Nucleus accumbens (tissue), 56 donors: ENCODE results near the gene BTAF1.
"Not testable (repeated sequence)": the region's sequence is repeated elsewhere in the genome, so short reads cannot be mapped to it uniquely, and the experiment has no call there.

Source experiments
- DNase-seq, 56 donors: peaks; one replicate each; lab custom pipeline; 2025; lab: John Stamatoyannopoulos, UW

Gene BTAF1

DNA sequence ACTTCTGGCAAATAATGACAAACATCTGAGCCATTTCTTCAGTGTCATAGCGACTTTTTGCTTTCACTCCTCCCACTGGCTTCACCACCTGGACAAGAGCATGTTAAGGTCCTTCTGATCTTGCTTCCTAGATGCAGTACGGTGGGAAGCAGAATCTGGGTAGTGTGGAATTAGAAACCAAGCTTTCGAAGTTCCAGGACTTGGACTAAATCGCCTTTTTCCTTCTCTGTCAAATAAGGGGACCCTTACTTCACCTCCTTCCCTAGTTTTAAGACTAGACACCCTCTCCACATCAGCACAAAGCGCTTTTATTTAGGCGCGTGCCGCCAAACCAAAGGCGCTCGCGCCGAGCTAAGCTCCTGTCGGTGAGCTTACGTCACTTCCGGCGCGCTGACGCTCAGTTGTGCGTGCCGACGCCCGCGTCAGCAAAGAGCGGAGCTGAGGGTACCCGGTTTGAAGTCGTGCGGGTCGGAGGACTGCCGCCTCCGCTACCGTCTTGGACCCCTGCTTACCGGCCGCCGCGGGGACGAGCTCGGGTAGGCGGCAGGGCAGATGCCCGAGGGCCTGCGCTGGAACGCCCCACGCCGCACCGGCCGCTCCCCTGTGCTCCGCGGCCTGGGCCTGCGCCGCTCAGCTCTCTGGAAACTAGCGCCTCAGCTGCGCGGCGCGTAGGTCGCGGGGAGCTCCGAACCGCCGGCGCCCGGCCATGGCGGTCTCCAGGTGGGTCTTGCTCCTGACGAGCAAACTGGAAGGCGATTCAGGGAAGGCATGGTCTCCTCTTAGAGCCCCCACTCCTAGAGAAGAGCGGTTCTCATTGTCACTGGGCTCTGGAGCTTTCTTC, at the start of gene BTAF1:
TSS of gene BTAF1 (plus strand) at position 400 of the 841 bp plus-strand sequence. CDS start at position 707, 307 bp downstream.
- DNase-seq, result peak in 55 of 56 donors; percentile 54 to 96 (median 87)

DNA sequence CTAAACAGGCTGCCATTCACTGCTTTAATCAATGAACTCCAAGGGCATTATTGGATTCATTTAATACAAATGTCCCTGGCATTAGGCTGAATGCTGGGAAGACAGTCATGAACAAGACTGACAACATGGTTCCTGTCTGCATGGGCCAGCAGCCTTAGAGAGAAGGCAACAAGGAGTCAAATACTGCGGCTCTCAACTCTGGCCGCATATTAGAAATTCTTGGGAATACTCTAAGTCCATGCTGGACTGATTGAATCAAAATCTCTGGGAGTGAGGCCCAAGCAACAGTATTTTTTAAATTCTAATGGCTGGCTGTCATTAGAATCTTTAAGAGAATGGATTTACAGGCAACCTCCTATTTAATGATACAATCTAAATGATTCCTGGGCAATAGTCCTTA, 48.4 kb upstream of the BTAF1 start:
- DNase-seq, result no peak

DNA sequence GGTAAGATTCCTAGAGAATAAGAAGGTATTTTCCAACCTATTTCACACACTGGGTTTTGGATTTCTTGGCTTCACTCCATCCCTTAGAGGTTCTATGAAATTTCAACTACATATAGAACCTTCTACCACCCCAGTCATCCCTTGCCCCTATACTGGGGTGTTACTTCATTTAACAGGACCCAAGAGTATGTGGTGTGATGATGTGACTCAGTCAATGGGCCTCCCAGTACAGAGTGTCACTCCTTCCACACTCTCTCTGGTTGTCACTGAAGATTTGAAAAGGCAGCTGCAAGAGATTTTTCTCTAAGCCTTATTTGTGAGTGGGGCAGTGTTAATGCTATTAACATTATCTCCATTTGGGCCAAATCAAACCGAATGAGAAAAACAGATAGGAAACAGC, 47.8 kb upstream of the BTAF1 start:
- DNase-seq, result no peak

DNA sequence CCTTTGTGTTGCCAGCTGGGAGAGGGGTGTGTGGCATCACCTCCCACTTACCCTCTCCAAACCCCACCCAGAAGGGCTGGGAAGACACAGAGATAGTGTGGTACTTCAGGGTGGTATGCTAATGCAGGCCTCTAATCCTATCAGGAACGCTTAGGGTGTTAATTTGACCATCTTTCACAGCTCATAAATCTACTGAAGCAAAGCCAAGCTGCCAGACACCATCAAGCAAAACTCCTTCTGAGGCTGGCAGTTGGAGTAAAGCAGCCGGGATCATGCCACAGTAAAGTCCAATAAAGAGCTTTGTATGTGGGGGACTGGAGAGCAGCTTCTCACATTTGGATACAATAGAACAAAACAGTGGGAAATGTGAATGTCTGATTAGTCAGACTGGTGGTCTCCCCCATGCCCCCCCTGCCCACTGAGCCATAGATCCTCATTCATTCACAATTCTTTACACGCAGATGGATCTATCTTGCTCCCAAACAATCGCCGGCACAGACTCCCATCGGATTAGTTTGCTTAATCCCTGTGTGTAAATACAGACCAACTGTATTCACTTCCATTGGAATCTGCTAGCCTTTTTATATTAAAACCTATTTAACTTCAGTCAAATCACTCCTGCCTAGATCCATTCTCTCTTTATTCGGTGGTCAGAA, 43.9 kb upstream of the BTAF1 start:
- DNase-seq, result no peak

DNA sequence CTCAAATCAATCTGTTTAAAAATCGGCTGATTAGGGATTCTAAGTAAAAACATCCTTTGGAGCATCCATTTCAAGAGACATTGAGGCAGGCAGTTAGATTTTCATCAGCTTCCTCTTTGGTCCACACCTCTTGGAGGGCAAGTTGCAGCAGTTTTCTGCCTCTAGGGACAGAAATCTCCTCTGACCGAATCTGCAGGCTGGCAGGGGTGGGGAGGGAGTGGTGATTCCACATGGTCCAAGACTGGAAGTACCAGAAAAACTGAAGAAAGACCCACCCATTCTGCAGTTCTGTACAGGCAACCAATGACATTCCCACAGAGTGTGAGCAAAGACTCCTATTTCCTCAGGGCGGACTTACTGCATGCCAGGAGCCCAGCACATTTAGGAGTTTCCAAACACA, 43.3 kb upstream of the BTAF1 start:
- DNase-seq, result no peak

DNA sequence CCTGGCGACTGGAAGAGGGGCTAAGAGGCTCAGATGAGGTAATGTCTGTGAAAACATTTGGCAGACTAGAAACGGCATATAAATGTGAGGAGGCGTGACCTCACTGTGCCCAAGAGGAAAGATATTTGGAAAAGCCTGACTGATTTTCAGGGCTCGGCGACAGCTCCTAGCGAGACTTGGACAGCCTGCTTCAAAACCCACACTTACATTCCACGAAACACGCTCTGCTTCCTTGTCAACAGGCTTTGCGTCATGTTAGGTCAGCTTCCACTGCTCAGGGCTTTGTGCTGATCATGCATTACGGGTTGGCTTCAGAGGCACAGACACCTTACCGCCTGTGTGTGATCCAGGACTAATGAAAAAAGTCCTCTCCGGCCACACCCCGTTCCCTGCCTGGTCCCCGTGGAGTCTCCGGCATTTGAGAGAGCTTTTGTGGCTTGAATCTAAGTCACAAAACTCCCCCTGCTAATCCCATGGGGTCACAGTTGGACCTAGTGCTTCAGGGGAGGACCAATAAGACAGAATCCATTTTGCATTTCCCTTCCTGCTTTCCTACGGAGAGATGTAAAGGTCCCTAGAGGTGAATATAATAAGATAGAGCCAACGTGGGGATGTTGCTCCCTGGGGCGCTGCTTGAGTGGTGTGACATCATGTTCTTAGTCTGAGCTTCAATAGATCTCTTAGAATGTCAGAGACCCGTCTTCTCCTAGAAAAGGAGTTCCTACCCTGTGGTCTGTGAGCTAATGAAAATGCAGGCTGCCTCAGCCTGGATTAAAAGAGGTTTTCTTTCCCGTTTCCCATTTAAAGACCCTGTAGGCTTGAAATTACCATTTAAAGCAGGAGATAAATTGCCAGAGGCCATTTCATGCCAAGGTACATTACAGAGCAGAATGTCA, 39.8 kb upstream of the BTAF1 start:
- peak in 9 of 56 donors; percentile 2 to 33 (median 13) for DNase-seq

DNA sequence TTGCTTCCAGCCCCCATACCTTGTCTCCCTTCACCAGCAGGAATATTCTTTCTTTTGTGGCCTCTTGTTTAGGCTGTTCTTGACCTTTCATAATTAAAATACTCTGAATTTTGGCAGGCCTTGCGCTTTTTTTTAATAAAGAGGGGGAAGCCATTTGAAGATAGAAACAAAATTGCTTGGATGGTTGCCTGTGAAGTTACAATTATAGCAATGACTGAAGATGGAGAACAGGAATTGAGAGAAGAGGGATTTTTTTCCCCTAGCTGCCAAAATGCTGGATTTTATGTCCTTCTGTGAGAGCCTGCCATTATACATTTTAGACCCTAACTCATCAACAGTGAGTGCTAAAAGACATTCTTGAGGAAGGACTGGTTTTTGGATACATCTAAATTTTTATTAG, 39.0 kb upstream of the BTAF1 start:
- DNase-seq, result no peak

DNA sequence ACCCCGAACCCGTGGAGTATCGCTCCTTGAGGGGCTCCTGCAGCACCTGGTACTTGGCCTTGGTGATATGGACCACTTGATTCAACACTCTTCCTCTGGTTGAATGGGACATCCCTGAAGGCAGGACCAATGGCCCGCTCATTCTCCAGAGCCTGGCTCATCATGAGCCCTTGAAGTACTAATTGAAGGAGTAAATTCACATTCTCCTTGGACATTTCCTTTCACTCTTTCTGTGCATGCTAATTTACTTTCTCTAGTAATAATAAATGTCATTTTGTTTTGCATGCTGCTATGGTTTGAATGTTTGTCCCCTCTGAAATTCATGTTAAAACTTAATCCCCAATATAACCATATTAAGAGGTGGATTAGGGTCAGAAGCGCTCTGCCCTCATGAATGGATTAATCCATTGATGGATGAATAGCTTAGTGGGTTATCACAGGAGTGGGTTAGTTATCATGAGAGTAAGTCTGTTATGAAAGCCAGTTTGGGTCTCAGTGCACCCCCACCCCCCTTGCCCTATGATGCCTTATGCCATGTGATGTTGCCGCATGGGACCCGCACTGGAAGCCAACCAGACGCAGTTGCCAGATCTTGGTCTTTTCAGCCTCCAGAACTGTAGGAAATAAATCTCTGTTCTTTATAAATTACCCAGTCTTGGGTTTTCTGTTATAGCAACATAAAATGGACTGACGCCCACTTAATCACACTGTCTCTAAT, 38.0 kb upstream of the BTAF1 start:
- no peak for DNase-seq

DNA sequence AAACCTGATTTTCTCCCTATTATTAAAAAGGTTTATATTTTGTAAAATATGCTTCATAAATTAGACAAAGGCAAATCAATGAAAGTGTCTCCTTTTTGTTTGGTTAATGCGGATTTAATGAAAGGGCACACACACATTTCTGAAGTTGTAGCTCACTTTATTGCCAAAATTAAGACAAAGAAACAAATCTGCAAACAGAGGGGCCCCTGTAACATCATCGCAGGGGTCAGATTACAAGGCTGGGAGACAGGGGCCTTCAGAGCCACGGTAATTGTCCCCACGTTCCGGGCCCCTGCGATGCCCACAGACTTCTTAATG, 36.7 kb upstream of the BTAF1 start:
- DNase-seq, result no peak

DNA sequence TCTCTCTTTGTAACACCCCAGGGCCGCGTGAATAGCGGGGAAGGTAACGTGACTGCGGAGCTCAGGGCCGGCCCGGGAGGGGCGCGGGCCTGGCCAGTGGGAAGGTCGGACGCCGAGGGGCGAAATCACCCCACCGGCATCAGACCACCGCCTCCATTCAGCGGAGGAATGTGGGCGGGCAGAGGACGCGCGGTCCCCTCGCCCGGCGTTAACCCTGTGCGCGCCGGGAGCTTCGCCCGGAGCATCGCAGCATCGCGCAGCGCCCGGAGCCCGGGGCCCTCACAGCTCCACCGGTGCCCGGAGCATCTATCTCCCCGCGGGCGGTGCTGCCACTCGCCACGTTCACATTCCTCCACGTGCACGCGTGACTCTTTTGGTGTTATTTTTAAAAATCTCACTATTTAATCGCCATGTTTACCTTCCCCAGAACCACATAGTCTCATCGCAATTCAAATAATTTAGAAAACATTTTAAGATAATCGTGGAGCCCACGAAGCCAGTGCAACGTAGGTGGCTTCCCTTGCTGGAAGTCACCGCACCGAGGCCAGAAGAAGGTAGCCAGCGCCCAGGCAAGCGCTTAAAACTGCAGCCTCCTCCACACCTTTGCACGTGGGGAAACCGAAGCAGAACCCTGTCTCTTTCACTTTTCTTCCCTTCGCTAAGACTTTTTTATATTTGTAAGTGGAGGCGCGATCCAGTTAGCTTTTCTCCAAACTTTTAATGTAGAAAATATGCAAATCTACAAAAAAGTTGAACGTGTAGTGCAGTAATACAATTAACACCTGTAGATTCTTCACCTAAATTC, 36.1 kb upstream of the BTAF1 start:
- DNase-seq, result peak in 36 of 56 donors; percentile 2 to 68 (median 28)

DNA sequence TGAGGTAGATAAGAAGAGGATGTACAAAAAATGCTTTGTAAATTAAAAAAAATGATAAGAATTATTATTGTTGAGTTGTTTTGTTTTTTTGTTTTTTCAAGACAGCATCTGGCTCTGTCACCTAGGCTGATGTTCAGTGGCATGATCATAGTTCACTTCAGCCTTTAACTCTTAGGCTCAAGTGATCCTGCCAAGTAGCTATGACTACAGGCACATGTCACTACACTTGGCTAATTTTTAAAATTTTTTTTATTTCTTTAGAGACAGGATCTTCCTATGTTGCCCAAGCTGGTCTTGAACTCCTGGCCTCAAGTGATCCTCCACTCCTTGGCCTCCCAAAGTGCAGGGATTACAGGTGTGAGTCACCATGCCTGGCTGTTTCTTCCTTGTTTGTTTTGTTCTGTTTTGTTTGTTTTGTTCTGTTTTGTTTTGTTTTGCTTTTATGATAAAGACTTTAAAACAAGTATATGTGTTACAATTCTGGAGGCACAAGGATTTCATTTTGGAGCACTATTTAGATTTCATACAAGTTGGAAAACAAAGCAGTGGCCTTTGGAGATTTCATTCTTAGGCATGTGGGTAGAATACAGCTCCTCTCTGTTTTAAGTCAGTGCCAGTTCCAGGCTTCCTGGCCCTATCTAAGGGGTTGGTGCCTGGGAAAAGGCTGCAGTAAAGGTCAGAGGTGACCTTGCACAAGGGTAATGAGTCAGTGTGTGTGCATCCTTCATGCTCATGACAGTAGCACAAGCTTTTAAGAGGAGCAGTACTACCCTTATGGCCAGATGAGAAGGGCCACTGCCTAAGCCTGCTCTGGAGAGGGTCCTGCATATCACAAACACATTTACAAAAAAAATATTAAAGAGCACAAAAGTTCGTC, 32.2 kb upstream of the BTAF1 start:
- DNase-seq, result no peak

DNA sequence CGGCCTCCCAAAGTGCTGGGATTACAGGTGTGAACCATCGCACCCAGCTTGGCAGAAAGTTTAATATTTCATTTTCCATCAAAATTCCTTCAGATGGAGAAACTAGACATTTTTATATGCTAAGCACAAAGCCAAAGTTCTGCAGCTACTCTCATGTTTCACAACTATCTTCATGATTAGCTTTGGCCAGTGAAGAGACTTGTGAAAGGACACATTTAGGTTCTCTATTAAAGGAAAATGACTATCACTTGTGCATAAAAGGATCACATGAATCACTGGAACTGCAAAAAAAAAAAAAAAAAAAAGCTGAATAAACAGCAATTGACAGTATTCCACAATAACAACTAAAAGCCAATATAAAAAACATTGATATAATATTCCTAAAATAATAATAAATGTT, 30.5 kb upstream of the BTAF1 start:
- no peak for DNase-seq

DNA sequence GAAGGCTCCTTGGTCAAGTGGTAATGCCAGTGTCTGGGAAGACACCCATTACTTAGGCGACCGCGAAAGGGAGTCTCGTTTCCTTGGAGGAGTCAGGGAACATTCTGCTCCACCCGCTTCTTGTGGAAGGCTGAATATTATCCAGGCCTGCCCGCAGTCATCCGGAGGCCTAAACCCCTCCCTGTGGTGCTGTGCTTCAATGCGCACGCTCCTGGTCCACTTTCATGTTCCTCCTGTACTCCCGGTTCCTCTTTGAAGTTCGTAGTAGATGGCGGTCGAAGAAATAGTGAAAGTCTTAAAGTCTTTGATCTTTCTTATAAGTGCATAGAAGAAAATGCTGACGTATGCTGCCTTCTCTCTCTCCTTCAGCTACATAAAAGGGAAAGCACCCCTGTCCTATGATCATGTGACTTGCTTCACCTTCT, 29.3 kb upstream of the BTAF1 start:
- DNase-seq, result not testable (repeated sequence)

DNA sequence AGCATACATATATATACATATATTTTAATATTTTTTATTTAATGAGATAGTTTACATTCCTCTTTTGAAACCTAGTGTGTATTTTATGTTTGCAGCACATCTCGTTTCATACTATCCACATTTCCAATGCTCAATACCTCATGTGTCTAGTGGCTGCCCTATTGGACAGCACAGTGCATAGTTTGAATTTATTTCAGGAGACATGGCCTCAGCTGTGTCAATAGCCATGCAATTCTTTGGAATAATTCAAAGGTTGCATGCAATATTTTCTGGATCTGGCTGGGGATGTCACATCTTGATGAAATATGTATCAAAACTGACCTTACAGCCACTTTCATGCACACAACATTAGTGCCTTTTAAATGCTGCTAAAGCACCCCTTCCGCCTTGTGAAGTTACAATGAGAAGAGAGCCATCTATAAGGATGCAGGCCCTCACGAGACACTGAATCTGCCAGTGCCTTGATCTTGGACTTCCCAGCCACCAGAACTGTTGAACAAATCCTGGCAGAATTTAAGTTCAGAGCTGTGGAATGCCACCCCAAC, 27.3 kb upstream of the BTAF1 start:
- no peak for DNase-seq

DNA sequence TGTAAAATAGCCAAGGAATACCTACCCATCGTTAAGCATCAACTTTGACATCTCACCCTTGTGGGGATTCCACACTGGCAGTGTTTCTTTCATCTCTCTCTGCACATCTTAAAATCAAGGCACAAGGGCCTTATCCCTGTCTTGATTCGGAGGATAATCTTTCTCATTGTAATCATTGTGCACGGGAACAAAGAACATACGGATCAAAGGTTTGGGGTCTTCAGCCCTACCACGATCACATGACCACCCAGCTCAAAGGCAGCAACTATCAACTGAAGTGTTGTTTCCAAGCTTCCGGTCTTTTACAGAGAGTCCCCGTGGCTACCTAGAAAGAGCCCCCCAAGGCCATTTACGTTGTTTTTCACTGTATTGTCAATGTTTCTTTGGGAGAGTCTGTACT, 26.1 kb upstream of the BTAF1 start:
- DNase-seq, result no peak

DNA sequence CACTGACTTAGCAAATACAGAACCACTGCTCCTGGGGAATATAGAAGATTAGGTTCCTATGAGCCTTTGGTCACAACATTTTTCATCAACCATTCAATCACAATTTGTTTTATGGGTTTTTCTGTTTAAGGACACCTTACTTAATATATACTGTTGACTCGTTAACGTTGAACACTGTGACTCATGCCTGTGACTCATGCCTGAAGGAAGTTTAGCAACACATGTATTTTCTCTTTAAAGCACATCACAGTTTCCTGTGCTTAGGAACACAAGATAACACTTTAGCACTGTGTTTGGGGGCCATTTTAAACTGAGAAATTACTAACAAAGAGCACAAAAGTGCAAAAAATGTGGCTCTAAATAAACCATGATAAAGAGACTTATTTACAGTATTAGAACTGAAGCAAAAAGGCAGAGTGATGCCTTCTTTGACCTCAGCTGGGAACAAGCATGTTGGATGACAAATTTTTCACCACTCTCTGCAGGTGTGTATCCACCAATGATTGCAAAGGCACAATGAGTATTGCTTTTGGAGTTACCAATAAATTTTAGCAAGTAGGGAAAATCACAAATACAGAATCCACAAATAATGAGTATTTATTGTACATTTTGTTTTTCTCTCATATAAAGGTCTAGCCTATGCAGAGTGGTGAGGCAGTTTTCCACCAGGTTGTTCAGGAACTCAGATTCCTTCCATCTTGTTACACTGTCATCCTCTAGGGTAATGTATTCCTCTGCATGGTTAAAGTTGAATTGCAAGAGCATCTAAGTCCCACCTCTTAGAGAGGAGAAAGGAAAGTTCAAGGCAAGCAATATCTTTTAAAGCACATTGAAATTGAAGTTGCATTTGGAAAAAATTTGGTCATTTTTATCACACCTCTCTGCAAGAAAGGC, 21.5 kb upstream of the BTAF1 start:
- DNase-seq, result peak in 3 of 56 donors; percentile 2 to 53 (median 6)

DNA sequence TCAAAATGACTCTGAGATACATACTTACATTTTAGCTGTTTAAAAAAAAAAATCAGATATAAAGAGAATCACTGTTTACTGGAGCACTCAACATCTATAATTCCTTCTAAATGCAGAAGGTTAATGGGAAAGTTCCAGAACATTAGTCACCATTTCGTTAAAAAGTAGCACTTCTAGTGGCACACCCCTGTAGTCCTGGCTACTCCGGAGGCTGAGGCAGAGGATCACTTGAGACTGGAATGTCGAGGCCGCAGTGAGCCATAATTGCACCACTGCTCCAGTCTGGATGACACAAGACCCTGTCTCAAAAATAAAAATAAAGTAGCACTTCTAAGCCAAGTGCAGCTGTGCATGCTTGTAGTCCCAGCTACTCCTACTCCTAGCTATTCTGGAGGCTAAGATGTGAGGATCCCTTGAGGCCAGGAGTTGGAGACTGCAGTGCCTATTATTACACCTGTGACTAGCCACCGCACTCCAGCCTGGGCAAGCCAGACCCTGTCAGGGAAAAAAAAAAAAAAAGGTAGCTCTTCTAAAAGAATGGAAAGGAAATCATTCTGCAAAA, 16.5 kb upstream of the BTAF1 start:
- no peak for DNase-seq
